Suprapubic skin (tissue), 4 donors: ENCODE results near the gene ANKS1A.

Experiments used
- POLR2A ChIP-seq, 2 donors: fragments of 450-650 bp; IDR thresholded peaks; one replicate each; pipeline ENCODE4 v1.6.1; 2017; ENCODE audit warnings: antibody characterized with exemption in 2 of 2, mild to moderate bottlenecking in 2 of 2, moderate library complexity in 2 of 2
- POLR2AphosphoS5 ChIP-seq, 3 donors: sonication (generic); formaldehyde crosslinking; IDR thresholded peaks; one replicate each; pipeline ENCODE4 v1.6.1; 2017; ENCODE audit warnings: antibody characterized with exemption in 3 of 3
- TF ChIP-seq, protein P1 (sequence below), 2 donors: fragments of 200-600 bp in 1 of 2; fragments of 450-650 bp in 1 of 2; sonication (generic) in 1 of 2; IDR thresholded peaks; one replicate each; pipeline ENCODE4 v1.5.1; 2016 to 2019; ENCODE audit warnings: antibody characterized with exemption in 2 of 2, mild to moderate bottlenecking in 1 of 2, moderate library complexity in 1 of 2

DNA sequence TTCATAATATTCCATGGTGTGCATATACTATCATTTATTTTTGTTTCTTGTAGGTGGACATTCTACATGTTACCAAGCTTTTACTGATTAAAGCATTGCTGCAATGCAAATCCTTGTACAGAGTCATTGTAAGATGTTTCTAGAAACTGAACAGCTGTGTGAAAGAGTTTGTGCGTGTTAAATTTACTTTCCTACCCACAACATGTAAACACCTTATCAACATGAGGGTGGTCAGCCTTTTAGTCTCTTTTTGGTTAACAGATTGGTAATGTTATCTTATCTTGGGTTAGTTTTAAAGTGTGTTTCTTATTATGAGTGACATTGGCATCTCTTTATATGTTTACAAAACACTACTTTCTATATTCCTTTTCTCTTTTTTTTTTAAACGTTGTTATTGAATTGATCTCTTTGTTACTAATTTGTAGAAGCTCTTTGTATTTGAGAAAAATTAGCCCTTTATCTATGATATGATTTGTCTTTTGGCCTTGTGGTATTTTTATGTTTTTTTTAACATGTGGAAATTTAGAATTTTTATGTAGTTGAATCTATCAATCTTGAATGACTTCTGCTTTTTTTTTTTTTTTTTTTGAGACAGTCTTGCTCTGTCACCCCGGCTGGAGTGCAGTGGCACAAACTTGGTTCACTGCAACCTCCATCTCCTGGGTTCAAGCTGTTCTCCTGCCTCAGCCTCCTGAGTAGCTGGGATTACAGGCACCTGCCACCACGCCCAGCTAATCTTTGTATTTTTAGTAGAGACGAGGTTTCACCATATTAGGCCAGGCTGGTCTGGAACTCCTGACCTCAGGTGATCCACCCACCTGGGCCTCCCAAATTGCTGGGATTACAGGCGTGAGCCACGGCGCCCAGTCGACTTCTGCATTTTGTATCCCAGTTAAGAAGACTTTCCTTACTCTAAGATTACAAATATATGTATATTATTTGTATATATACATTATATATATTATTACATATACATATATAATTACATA, 140.0 kb downstream of the ANKS1A start:
- TF ChIP-seq, protein P1, sequence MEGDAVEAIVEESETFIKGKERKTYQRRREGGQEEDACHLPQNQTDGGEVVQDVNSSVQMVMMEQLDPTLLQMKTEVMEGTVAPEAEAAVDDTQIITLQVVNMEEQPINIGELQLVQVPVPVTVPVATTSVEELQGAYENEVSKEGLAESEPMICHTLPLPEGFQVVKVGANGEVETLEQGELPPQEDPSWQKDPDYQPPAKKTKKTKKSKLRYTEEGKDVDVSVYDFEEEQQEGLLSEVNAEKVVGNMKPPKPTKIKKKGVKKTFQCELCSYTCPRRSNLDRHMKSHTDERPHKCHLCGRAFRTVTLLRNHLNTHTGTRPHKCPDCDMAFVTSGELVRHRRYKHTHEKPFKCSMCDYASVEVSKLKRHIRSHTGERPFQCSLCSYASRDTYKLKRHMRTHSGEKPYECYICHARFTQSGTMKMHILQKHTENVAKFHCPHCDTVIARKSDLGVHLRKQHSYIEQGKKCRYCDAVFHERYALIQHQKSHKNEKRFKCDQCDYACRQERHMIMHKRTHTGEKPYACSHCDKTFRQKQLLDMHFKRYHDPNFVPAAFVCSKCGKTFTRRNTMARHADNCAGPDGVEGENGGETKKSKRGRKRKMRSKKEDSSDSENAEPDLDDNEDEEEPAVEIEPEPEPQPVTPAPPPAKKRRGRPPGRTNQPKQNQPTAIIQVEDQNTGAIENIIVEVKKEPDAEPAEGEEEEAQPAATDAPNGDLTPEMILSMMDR (IDR thresholded peaks at IDR 0.05), result no peak
- TF ChIP-seq POLR2AphosphoS5 (IDR thresholded peaks at IDR 0.05) (no peak), POLR2A (IDR thresholded peaks at IDR 0.05) (no peak)
